MG63 (cell line): Measurements from ENCODE around the gene SNU13. TPM values are rescaled to one million over a fixed set of nuclear protein-coding genes. Genes with fewer than 3 reads are reported as not detected.
"Not testable (repeated sequence)": the region's sequence is repeated elsewhere in the genome, so short reads cannot be mapped to it uniquely, and the experiment has no call there.

Source experiments
- DNase-seq: peaks from one replicate; pipeline ENCODE4 v3.0.0-alpha.2; 2020
- H3K27me3 ChIP-seq: fragments of 250-450 bp; sonication (Bioruptor Pico); 2 replicates; pipeline ENCODE4 v1.5.1; 2020; ENCODE audit warnings: mild to moderate bottlenecking, moderate library complexity
- H3K36me3 ChIP-seq: fragments of 250-450 bp; sonication (Bioruptor Pico); 2 replicates; pipeline ENCODE4 v1.5.1; 2020; ENCODE audit warnings: mild to moderate bottlenecking, moderate library complexity
- H3K4me3 ChIP-seq: fragments of 250-450 bp; sonication (Bioruptor Pico); 2 replicates; pipeline ENCODE4 v1.5.1; 2020; ENCODE audit warnings: mild to moderate bottlenecking, moderate library complexity
- H3K9me3 ChIP-seq: fragments of 250-450 bp; sonication (Bioruptor Pico); 2 replicates; pipeline ENCODE4 v1.5.1; 2020; ENCODE audit warnings: mild to moderate bottlenecking, moderate library complexity
- total RNA-seq: library from RNA; depleted of rRNA; stranded (reverse); fragments of >200 nt; shearing (Covaris generic); gene quantifications from 2 replicates; pipeline ENCODE4 v1.2.3, GENCODE V29; 2014; ENCODE audit warnings: low replicate concordance

The SNU13 gene
- total RNA-seq, 1 experiment from 2014 or later: 206 TPM

- not testable (repeated sequence) for H3K9me3 ChIP-seq, DNase-seq, H3K27me3 ChIP-seq
- Histone ChIP-seq H3K4me3 (peak overlapping the region; percentile 98), H3K36me3 (peaks cover 29% of the 10 kb centered on the region)
These were observed 1.8 kb downstream of the SNU13 start for GRCh38 chr22:41686890-41687289.

- Histone ChIP-seq H3K9me3 (no peaks in the 10 kb centered on the region), H3K27me3 (no peaks in the 10 kb centered on the region), H3K36me3 (peaks cover 46% of the 10 kb centered on the region), H3K4me3 (no peak overlapping the region)
- no peak for DNase-seq
These were observed 4.5 kb downstream of the SNU13 start for GRCh38 chr22:41684194-41684593.

- Histone ChIP-seq H3K4me3 (no peak overlapping the region), H3K36me3 (peaks cover 51% of the 10 kb centered on the region), H3K27me3 (no peaks in the 10 kb centered on the region), H3K9me3 (no peaks in the 10 kb centered on the region)
- no peak for DNase-seq
These were observed 5.1 kb downstream of the SNU13 start for GRCh38 chr22:41683616-41684015.

- H3K36me3 ChIP-seq: peaks cover 54% of the 10 kb centered on the region
- H3K27me3 ChIP-seq: no peaks in the 10 kb centered on the region
- DNase-seq: no peak
- H3K9me3 ChIP-seq: no peaks in the 10 kb centered on the region
- H3K4me3 ChIP-seq: peak overlapping the region; percentile 56
These were observed 5.6 kb downstream of the SNU13 start for GRCh38 chr22:41683052-41683451.

- DNase-seq: peak; percentile 78
- H3K36me3 ChIP-seq: peaks cover 53% of the 10 kb centered on the region
- H3K4me3 ChIP-seq: peak overlapping the region; percentile 56
- H3K9me3 ChIP-seq: no peaks in the 10 kb centered on the region
- no peaks in the 10 kb centered on the region for H3K27me3 ChIP-seq
These were observed 6.4 kb downstream of the SNU13 start for GRCh38 chr22:41682033-41682807.

- Histone ChIP-seq H3K27me3 (no peaks in the 10 kb centered on the region), H3K36me3 (peaks cover 57% of the 10 kb centered on the region), H3K9me3 (no peaks in the 10 kb centered on the region), H3K4me3 (peak overlapping the region; percentile 56)
- no peak for DNase-seq
These were observed 7.1 kb downstream of the SNU13 start for GRCh38 chr22:41681616-41682015.

GRCh38 chr22:41676134-41676533 lies 12.5 kb downstream of the SNU13 start:
- Histone ChIP-seq H3K9me3 (no peaks in the 10 kb centered on the region), H3K36me3 (peaks cover 70% of the 10 kb centered on the region), H3K4me3 (no peak overlapping the region), H3K27me3 (no peaks in the 10 kb centered on the region)
- DNase-seq: no peak

GRCh38 chr22:41674846-41675340 lies 13.8 kb downstream of the SNU13 start:
- DNase-seq: no peak
- H3K27me3 ChIP-seq: no peaks in the 10 kb centered on the region
- no peaks in the 10 kb centered on the region for H3K9me3 ChIP-seq
- H3K4me3 ChIP-seq: no peak overlapping the region
- peaks cover 64% of the 10 kb centered on the region for H3K36me3 ChIP-seq

- Histone ChIP-seq H3K27me3 (no peaks in the 10 kb centered on the region), H3K36me3 (peaks cover 55% of the 10 kb centered on the region), H3K4me3 (no peak overlapping the region), H3K9me3 (no peaks in the 10 kb centered on the region)
- no peak for DNase-seq
These were observed 15.7 kb downstream of the SNU13 start for GRCh38 chr22:41672780-41673509.

- DNase-seq, H3K27me3 ChIP-seq, H3K4me3 ChIP-seq, H3K9me3 ChIP-seq: not testable (repeated sequence)
- peaks cover 49% of the 10 kb centered on the region for H3K36me3 ChIP-seq
These were observed 16.6 kb downstream of the SNU13 start for GRCh38 chr22:41672096-41672495.

GRCh38 chr22:41668971-41669911 lies 19.4 kb downstream of the SNU13 start:
- DNase-seq: no peak
- H3K36me3 ChIP-seq: peaks cover 48% of the 10 kb centered on the region
- H3K9me3 ChIP-seq: no peaks in the 10 kb centered on the region
- H3K27me3 ChIP-seq: no peaks in the 10 kb centered on the region
- H3K4me3 ChIP-seq: no peak overlapping the region

- Histone ChIP-seq H3K4me3 (no peak overlapping the region), H3K9me3 (no peaks in the 10 kb centered on the region), H3K27me3 (no peaks in the 10 kb centered on the region), H3K36me3 (peaks cover 69% of the 10 kb centered on the region)
- no peak for DNase-seq
These were observed 23.7 kb downstream of the SNU13 start for GRCh38 chr22:41664951-41665350.

GRCh38 chr22:41664490-41664889 lies 24.2 kb downstream of the SNU13 start:
- peaks cover 71% of the 10 kb centered on the region for H3K36me3 ChIP-seq

GRCh38 chr22:41663594-41663993 lies 25.1 kb downstream of the SNU13 start:
- not testable (repeated sequence) for H3K27me3 ChIP-seq, H3K4me3 ChIP-seq, H3K9me3 ChIP-seq, DNase-seq
- peaks cover 74% of the 10 kb centered on the region for H3K36me3 ChIP-seq

More at GRCh38 chr22:41664490-41664889, 24.2 kb downstream of the SNU13 start:
- no peak overlapping the region for H3K4me3 ChIP-seq
- DNase-seq: no peak
- H3K9me3 ChIP-seq: no peaks in the 10 kb centered on the region
- H3K27me3 ChIP-seq: no peaks in the 10 kb centered on the region

- H3K9me3 ChIP-seq: no peaks in the 10 kb centered on the region
- H3K4me3 ChIP-seq: no peak overlapping the region
- no peaks in the 10 kb centered on the region for H3K27me3 ChIP-seq
- no peak for DNase-seq
- H3K36me3 ChIP-seq: peaks cover 86% of the 10 kb centered on the region
These were observed 27.0 kb downstream of the SNU13 start for GRCh38 chr22:41661713-41662112.

GRCh38 chr22:41661088-41661487 lies 27.6 kb downstream of the SNU13 start:
- DNase-seq: no peak
- no peaks in the 10 kb centered on the region for H3K27me3 ChIP-seq
- peaks cover 89% of the 10 kb centered on the region for H3K36me3 ChIP-seq
- H3K9me3 ChIP-seq: no peaks in the 10 kb centered on the region
- no peak overlapping the region for H3K4me3 ChIP-seq

- H3K27me3 ChIP-seq: no peaks in the 10 kb centered on the region
- H3K36me3 ChIP-seq: peaks cover 92% of the 10 kb centered on the region
- DNase-seq: no peak
- no peak overlapping the region for H3K4me3 ChIP-seq
- no peaks in the 10 kb centered on the region for H3K9me3 ChIP-seq
These were observed 28.3 kb downstream of the SNU13 start for GRCh38 chr22:41660416-41660815.
